Measurements from ENCODE around the gene GLIPR2.

The GLIPR2 gene

DNA sequence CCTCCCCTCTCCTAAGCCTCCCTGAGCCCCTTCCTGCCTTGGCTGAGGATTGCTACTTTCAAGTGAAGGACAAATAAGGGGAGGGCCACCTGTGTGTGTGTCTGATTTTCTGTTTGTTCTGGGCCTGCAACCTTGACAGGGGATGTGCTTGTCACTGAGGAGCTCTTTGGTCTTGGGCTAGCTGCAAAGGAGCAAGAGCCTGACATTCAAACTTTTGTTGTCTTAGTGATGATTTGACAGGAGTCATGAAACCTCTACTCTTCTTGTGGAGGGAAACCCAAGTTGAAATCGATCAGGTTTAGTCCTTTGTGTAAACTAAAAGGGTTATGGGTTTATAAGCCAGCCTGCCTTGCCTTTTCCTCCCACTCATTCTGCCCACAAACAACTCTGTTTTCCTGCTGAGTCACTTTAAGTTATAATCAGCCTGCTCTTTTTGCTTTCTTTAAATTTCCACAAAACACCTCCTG, 71.0 kb downstream of the GLIPR2 start:
- DNase-seq, result peak; percentile 60

DNA sequence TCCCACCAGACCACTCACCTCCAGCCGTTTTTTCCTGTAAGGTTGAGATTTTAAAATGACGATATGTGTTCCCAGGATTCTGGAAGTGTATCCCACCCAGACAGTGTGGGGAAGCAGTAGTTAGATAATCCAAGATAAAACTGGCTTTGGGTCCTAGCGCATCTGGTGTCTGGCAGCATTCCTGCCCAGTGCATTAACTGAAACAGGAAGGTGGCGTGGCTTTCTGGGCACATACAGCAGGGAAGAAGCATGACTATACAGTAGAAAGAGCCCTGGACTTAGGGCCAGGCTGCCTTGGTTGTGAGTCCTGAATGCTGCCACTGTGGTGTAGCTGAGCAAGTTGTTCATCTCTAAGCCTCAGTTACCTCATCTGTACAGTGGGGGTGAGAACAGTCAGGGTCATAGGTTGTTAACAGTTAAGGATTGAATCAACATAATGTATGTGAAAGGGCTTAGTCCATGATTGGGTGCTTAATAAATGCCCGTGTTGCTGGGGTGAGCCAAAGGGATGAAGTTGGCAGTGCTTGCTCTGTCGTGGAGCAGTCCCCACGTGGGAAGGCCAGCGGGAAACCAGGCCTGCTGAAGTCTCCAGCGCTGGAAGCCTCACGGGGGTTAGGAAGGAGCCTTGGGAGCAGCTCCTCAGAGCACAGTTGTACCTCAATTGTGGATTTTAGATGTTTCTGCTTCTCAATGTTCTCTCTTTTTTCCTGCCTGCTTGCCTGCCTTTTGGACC, 72.2 kb downstream of the GLIPR2 start:
- no peak for DNase-seq

DNA sequence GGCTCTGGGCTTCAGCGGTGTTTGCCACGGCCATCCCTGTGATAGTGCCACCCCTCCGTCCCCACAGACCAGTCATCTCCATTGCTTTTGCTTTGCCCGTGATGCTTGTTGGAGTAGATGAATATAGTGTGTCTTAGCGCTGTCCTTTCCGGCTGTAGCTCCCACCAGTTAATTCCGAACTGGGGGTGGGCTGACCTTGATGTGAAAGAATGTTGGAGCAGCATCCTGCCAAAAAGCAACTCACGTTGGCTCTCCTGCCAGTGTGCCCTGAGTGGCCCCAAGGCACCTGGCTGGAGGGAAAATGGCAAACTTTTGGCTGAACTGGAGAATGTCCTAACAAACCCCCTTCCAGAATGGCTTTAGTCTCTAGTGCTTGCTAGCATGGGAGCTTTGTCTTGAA, 74.2 kb downstream of the GLIPR2 start:
- DNase-seq, result no peak

DNA sequence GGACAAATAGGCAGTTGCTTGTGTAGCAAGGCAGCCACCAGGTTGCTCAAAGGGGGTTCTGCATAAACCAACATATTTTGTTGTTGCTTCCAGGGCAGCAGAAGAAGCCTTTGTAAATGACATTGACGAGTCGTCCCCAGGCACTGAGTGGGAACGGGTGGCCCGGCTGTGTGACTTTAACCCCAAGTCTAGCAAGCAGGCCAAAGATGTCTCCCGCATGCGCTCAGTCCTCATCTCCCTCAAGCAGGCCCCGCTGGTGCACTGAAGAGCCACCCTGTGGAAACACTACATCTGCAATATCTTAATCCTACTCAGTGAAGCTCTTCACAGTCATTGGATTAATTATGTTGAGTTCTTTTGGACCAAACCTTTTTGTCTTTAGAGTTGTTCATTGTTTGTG, 75.0 kb downstream of the GLIPR2 start:
- DNase-seq, result no peak

DNA sequence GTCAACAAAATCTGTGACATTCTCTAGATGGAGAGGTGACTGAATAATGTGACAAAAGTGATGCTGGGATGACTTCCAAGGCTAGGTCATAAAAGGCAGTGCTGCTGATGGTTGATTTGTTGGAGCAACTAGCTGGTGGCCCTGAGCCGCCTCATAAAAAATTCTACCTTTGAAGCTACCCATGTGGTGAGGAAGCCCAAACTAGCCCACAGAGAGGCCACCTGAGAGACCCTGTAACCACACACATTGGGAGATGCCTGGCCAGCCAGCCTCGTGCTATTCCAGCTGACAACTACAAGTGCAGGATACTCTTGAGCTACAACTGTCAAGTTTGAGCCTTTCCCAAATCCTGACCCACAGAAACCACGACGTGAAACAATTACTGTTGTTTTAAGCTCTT, 76.9 kb downstream of the GLIPR2 start:
- DNase-seq, result no peak
